GM18498 (cell line): Measurements from ENCODE around the gene ACTRT2.

Experiments
- ATAC-seq: cut with Tn5 transposase; IDR thresholded peaks from one replicate; pipeline ENCODE4 v1.9.1; 2021; ENCODE audit warnings: mild to moderate bottlenecking, moderate library complexity; ENCODE audit not compliant: unreplicated experiment

ACTRT2 gene

DNA sequence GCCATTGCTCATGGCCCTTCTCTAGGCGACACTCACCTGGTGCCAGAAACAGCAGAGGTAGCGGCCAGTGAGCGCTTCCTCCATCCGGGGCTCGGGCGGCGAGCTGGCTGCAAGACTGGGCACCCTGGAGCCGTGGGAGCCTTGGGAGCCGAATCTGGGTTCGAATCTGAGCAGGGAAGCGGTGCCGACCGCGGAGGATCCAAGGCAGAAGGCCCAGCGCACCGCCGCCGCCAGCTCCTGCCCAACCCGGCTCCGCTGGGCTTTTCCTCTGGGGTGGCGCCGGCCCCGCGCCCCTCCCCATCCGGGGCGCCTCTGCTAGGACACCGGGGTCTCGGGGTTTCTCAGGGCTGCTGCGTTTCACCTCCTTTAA lies 46.0 kb downstream of the ACTRT2 start:
- no peak for ATAC-seq

- no peak for ATAC-seq
Measured at GRCh38 chr1:3067671-3068563, 46.6 kb downstream of the ACTRT2 start.

DNA sequence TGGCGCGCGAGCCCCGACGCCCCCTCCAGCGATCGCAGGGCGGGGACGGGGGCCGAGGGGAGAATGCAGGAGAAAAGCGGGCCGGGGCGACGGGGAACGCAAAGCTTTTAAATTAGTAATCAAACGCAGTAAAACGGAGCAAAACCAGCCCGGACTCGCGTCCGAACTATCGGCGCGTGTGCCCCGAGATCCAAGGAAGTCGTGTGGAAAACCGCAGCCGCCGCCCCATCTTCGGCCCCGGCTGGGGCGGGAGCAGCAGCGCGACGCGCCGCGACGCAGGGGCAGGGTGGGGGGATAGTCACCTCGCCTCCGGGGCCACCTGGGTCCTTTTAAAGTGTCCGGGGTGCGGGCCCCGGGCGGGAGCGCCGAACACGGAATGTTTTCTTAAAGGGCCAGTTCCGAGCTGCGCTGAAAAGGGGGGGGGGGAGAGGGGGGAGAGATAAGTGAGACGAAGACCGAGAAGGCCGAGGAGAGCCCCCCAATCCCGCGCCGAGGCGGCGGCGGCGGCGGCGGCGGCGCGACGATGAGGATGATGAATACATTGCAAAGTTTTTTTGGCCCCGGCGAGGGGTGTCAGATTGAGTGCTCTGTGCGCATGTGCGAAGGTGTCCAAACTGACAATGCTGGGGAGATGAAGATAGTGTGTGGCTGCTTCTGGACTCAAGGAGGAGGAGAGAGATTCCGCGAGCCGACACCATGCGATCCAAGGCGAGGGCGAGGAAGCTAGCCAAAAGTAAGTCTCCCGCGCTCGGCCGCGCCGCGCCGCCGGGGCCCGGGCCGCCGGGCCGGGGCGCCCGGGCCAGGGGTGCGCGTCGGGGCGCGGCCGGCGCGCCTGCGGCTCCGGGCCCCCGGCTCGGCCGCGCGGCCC lies 47.5 kb downstream of the ACTRT2 start, which contains the start of gene PRDM16:
TSS of gene PRDM16 (plus strand) at position 640 of the 868 bp plus-strand sequence. CDS start at position 697, 57 bp downstream.
- ATAC-seq: no peak

- no peak for ATAC-seq
Measured at GRCh38 chr1:3069491-3070308, 48.4 kb downstream of the ACTRT2 start.

GRCh38 chr1:3070309-3070643 lies 49.0 kb downstream of the ACTRT2 start:
- no peak for ATAC-seq

- ATAC-seq: no peak
Measured at GRCh38 chr1:3070644-3071564, 49.6 kb downstream of the ACTRT2 start.

GRCh38 chr1:3071565-3072390 lies 50.5 kb downstream of the ACTRT2 start:
- no peak for ATAC-seq
